ENCODE measurements around the gene PHF2.

DNA sequence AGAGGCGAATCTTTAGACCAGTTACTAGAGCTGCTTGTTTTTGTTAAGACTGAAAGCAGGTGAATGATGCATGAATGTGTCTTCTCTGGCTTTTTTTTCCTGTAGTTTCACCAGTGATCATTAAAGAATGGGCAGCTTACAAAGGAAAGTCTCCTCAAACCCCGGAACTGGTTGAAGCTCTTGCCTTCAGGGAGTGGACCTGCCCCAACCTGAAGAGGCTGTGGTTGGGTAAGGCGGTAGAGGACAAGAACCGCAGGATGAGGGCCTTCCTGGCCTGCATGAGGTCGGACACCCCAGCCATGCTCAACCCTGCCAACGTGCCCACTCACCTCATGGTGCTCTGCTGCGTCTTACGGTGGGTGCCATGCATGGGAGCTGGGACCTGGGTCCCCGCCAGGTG is 33.3 kb upstream of the PHF2 start:
- TF ChIP-seq, protein P1, sequence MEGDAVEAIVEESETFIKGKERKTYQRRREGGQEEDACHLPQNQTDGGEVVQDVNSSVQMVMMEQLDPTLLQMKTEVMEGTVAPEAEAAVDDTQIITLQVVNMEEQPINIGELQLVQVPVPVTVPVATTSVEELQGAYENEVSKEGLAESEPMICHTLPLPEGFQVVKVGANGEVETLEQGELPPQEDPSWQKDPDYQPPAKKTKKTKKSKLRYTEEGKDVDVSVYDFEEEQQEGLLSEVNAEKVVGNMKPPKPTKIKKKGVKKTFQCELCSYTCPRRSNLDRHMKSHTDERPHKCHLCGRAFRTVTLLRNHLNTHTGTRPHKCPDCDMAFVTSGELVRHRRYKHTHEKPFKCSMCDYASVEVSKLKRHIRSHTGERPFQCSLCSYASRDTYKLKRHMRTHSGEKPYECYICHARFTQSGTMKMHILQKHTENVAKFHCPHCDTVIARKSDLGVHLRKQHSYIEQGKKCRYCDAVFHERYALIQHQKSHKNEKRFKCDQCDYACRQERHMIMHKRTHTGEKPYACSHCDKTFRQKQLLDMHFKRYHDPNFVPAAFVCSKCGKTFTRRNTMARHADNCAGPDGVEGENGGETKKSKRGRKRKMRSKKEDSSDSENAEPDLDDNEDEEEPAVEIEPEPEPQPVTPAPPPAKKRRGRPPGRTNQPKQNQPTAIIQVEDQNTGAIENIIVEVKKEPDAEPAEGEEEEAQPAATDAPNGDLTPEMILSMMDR (IDR thresholded peaks at IDR 0.05; ENCODE audit: insufficient read depth, low read depth, low read length) = no peak
- TF ChIP-seq EZH2 (IDR thresholded peaks at IDR 0.05; ENCODE audit: insufficient read depth, low read length) = no peak
